ENCODE data around the gene PPARA. TPM values are rescaled to one million over a fixed set of nuclear protein-coding genes. Genes with fewer than 3 reads are reported as not detected.
A peak's percentile ranks its signal among the peaks of the same experiment; 100 is the strongest.

Gene PPARA
- total RNA-seq, 1 experiment from 2014 or later, result 14.5 TPM

DNA sequence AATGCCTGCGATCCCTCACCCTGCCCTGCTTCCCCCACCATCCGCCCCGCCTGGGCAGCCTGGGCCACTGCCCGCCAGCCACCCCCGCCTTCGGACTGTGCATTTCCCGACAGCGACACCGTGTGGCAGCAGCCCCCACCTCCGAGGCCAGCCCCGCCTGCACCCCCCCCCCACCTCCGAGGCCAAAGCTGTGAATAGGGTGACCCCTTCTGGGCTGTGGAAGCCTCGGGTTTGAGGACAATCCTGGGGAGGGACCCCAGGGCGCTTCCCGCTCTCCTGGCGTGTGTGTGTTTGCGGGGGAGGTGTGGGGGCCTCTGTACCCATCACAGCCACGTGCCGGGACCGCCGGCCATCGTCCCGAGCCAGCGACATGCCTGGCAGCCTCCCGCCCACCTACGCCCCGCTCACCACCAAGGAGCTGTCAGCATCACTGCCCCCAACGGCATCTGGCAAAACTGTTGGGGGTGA, 33.8 kb upstream of the PPARA start:
- RAD21 ChIA-PET (ENCODE audit: low non-redundant PET in 1 of 2, low total read pairs in 2 of 2, uncharacterized antibody in 2 of 2, unreplicated experiment in 2 of 2), result interaction anchor here (0.6 to 1.8 kb wide), 8 partner anchors 80 to 126 kb away, joined by 3 to 27 read pairs (median 4); no protein-coding TSS in a partner anchor
- no peak overlapping the region for H3K4me3 ChIP-seq (replicated peaks in 1 of 2; ENCODE audit: low read depth in 1 of 2, low read length in 2 of 2)
- H3K4me2 ChIP-seq (ENCODE audit: low read length), result peak overlapping the region; percentile 40
- peak overlapping the region; percentile 45; the same call in 1 of the 2 replicates for H3K27ac ChIP-seq (ENCODE audit: low read depth, low read length)
- POLR2A ChIA-PET, result interaction anchor here (1.8 kb wide), 1 partner anchor 110 kb away, joined by 9 read pairs; no protein-coding TSS in a partner anchor
- peaks cover 4 to 23% of the 10 kb centered on the region in 2 experiments; a peak in 3 of 4 replicates for H3K4me1 ChIP-seq (ENCODE audit: control insufficient read depth in 1 of 2, insufficient read depth in 2 of 2, low read length in 2 of 2)
- no peaks in the 10 kb centered on the region for H4K20me1 ChIP-seq (ENCODE audit: insufficient read depth)
- ATAC-seq (peak; percentile 84), DNase-seq (ENCODE audit: low read depth, low spot score) (peak; percentile 66)
- H3K27me3 ChIP-seq (ENCODE audit: insufficient read depth, low read length), result no peaks in the 10 kb centered on the region
- CTCF ChIA-PET, result interaction anchor here (0.7 to 10.7 kb wide), 14 partner anchors 63 to 538 kb away, joined by 3 to 151 read pairs (median 4); partner anchors contain the start of gene TRMU
- no TSS peak for BruUV-seq (replicated peaks)
- no peak overlapping the region for H2AFZ ChIP-seq (ENCODE audit: low read depth, low read length, poor library complexity, severe bottlenecking)
- peak overlapping the region; percentile 27 for H3K9ac ChIP-seq (ENCODE audit: low read length)
- H3K36me3 ChIP-seq (ENCODE audit: control insufficient read depth in 1 of 2, insufficient read depth in 2 of 2, low read length in 2 of 2), result peaks cover 3 to 6% of the 10 kb centered on the region in 2 experiments; a peak in 1 of 4 replicates
- no peaks in the 10 kb centered on the region for H3K79me2 ChIP-seq (ENCODE audit: insufficient read depth, low read length)
- H3K9me3 ChIP-seq (ENCODE audit: control insufficient read depth in 1 of 2, insufficient read depth in 1 of 2, low read depth in 1 of 2, low read length in 2 of 2), result no peaks in the 10 kb centered on the region
- no peaks in the 10 kb centered on the region for H3K9me2 ChIP-seq (ENCODE audit: insufficient read depth)
- intact Hi-C loops (cut with micrococcal nuclease), result loop anchor here (1.0 kb wide), 2 partner anchors 110 to 121 kb away; no protein-coding TSS in a partner anchor
- TF ChIP-seq, protein P1, sequence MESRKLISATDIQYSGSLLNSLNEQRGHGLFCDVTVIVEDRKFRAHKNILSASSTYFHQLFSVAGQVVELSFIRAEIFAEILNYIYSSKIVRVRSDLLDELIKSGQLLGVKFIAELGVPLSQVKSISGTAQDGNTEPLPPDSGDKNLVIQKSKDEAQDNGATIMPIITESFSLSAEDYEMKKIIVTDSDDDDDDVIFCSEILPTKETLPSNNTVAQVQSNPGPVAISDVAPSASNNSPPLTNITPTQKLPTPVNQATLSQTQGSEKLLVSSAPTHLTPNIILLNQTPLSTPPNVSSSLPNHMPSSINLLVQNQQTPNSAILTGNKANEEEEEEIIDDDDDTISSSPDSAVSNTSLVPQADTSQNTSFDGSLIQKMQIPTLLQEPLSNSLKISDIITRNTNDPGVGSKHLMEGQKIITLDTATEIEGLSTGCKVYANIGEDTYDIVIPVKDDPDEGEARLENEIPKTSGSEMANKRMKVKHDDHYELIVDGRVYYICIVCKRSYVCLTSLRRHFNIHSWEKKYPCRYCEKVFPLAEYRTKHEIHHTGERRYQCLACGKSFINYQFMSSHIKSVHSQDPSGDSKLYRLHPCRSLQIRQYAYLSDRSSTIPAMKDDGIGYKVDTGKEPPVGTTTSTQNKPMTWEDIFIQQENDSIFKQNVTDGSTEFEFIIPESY (IDR thresholded peaks at IDR 0.05; ENCODE audit: extremely low read depth, insufficient replicate concordance, low read length), result no peak
- TF ChIP-seq SIN3A (IDR thresholded peaks at IDR 0.05; ENCODE audit: low read depth) (no peak), SP1 (IDR thresholded peaks at IDR 0.05; ENCODE audit: low read depth) (no peak), TCF7L2 (IDR thresholded peaks at IDR 0.05; ENCODE audit: borderline replicate concordance, extremely low read depth, insufficient read depth, insufficient read length) (no peak), EGR1 (IDR thresholded peaks at IDR 0.05; ENCODE audit: low read depth) (peak; percentile 97), YY1 (IDR thresholded peaks at IDR 0.05; ENCODE audit: extremely low read depth, insufficient replicate concordance, low read depth, low read length) (peak; percentile 55), POLR2AphosphoS5 (IDR thresholded peaks at IDR 0.05; ENCODE audit: low read depth, low read length) (peak; percentile 45), CEBPB (IDR thresholded peaks at IDR 0.05; ENCODE audit: low read depth) (no peak), ZFX (IDR thresholded peaks at IDR 0.05) (no peak), JUND (IDR thresholded peaks at IDR 0.05) (no peak), CBX3 (IDR thresholded peaks at IDR 0.05; ENCODE audit: low read depth) (no peak), ZNF274 (IDR thresholded peaks at IDR 0.05; ENCODE audit: low read depth, low read length) (no peak), ELF1 (IDR thresholded peaks at IDR 0.05; ENCODE audit: borderline replicate concordance, low read depth) (no peak), EZH2 (IDR thresholded peaks at IDR 0.05) (no peak), EZH2phosphoT487 (IDR thresholded peaks at IDR 0.05; ENCODE audit: borderline replicate concordance) (no peak), RAD21 (IDR thresholded peaks at IDR 0.05; ENCODE audit: low read depth) (peak; percentile 98), POLR2A (IDR thresholded peaks at IDR 0.05; ENCODE audit: borderline replicate concordance, extremely low read depth, insufficient read depth, insufficient read length) (no peak)
- TF ChIP-seq, protein P2, sequence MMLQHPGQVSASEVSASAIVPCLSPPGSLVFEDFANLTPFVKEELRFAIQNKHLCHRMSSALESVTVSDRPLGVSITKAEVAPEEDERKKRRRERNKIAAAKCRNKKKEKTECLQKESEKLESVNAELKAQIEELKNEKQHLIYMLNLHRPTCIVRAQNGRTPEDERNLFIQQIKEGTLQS (IDR thresholded peaks at IDR 0.05), result no peak
- TF ChIP-seq, protein P3, sequence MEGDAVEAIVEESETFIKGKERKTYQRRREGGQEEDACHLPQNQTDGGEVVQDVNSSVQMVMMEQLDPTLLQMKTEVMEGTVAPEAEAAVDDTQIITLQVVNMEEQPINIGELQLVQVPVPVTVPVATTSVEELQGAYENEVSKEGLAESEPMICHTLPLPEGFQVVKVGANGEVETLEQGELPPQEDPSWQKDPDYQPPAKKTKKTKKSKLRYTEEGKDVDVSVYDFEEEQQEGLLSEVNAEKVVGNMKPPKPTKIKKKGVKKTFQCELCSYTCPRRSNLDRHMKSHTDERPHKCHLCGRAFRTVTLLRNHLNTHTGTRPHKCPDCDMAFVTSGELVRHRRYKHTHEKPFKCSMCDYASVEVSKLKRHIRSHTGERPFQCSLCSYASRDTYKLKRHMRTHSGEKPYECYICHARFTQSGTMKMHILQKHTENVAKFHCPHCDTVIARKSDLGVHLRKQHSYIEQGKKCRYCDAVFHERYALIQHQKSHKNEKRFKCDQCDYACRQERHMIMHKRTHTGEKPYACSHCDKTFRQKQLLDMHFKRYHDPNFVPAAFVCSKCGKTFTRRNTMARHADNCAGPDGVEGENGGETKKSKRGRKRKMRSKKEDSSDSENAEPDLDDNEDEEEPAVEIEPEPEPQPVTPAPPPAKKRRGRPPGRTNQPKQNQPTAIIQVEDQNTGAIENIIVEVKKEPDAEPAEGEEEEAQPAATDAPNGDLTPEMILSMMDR (IDR thresholded peaks at IDR 0.05 in 2 of 3, conservative IDR thresholded peaks at IDR 0.05 in 1 of 3; ENCODE audit: borderline replicate concordance in 1 of 3, insufficient read depth in 1 of 3, low read depth in 2 of 3, low read length in 2 of 3), result peak; percentile 88 to 99 (median 94)
- TF ChIP-seq, protein P4, sequence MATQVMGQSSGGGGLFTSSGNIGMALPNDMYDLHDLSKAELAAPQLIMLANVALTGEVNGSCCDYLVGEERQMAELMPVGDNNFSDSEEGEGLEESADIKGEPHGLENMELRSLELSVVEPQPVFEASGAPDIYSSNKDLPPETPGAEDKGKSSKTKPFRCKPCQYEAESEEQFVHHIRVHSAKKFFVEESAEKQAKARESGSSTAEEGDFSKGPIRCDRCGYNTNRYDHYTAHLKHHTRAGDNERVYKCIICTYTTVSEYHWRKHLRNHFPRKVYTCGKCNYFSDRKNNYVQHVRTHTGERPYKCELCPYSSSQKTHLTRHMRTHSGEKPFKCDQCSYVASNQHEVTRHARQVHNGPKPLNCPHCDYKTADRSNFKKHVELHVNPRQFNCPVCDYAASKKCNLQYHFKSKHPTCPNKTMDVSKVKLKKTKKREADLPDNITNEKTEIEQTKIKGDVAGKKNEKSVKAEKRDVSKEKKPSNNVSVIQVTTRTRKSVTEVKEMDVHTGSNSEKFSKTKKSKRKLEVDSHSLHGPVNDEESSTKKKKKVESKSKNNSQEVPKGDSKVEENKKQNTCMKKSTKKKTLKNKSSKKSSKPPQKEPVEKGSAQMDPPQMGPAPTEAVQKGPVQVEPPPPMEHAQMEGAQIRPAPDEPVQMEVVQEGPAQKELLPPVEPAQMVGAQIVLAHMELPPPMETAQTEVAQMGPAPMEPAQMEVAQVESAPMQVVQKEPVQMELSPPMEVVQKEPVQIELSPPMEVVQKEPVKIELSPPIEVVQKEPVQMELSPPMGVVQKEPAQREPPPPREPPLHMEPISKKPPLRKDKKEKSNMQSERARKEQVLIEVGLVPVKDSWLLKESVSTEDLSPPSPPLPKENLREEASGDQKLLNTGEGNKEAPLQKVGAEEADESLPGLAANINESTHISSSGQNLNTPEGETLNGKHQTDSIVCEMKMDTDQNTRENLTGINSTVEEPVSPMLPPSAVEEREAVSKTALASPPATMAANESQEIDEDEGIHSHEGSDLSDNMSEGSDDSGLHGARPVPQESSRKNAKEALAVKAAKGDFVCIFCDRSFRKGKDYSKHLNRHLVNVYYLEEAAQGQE (IDR thresholded peaks at IDR 0.05; ENCODE audit: low read depth), result no peak
